DOHH2 (cell line): ENCODE measurements around the gene HSDL2.

Experiments
- H3F3A ChIP-seq: fragments of 200-600 bp; sonication (generic), shearing (Covaris generic); 2 replicates; pipeline ENCODE4 v1.6.0; 2016; ENCODE audit warnings: antibody characterized with exemption, mild to moderate bottlenecking; ENCODE audit not compliant: control insufficient read depth, insufficient read depth
- H3K27ac ChIP-seq: fragments of 200-600 bp; sonication (generic); 2 replicates; pipeline ENCODE4 v1.5.1; 2014; ENCODE audit warnings: low read depth, mild to moderate bottlenecking, low read length, moderate library complexity
- H3K27me3 ChIP-seq: fragments of 200-600 bp; sonication (generic); 2 replicates; pipeline ENCODE4 v1.6.1; 2014; ENCODE audit warnings: mild to moderate bottlenecking, low read length, mixed read lengths; ENCODE audit not compliant: control insufficient read depth
- H3K36me3 ChIP-seq: fragments of 200-600 bp; sonication (generic); 2 replicates; pipeline ENCODE4 v1.6.1; 2014; ENCODE audit warnings: mild to moderate bottlenecking, low read length, moderate library complexity, mixed read lengths; ENCODE audit not compliant: control insufficient read depth
- H3K4me1 ChIP-seq: fragments of 200-600 bp; sonication (generic); 2 replicates; pipeline ENCODE4 v1.6.1; 2014; ENCODE audit warnings: mild to moderate bottlenecking, low read length, mixed read lengths; ENCODE audit not compliant: control insufficient read depth
- H3K4me2 ChIP-seq: fragments of 200-600 bp; sonication (generic); 2 replicates; pipeline ENCODE4 v1.6.0; 2014; ENCODE audit warnings: mild to moderate bottlenecking, low read length, moderate library complexity
- H3K4me3 ChIP-seq: fragments of 200-600 bp; sonication (generic); 2 replicates; pipeline ENCODE4 v1.5.1; 2014; ENCODE audit warnings: mild to moderate bottlenecking, low read length, mixed read lengths
- H3K79me2 ChIP-seq: fragments of 200-600 bp; sonication (generic); 2 replicates; pipeline ENCODE4 v1.6.1; 2014; ENCODE audit warnings: mild to moderate bottlenecking, low read length, mixed read lengths; ENCODE audit not compliant: control insufficient read depth
- H3K9me2 ChIP-seq: fragments of 200-600 bp; sonication (generic); replicated peaks from 2 replicates; pipeline ENCODE4 v1.6.1; 2014; ENCODE audit warnings: mild to moderate bottlenecking, low read length, mixed read lengths; ENCODE audit not compliant: control insufficient read depth
- H3K9me3 ChIP-seq: fragments of 200-600 bp; sonication (generic); 2 replicates; pipeline ENCODE4 v1.6.1; 2014; ENCODE audit warnings: antibody characterized with exemption, low read length, mixed read lengths; ENCODE audit not compliant: control insufficient read depth, insufficient read depth
- H4K20me1 ChIP-seq: fragments of 200-600 bp; sonication (generic); 2 replicates; pipeline ENCODE4 v1.6.0; 2014; ENCODE audit warnings: low read depth, mild to moderate bottlenecking, antibody characterized with exemption, low read length, moderate library complexity; ENCODE audit not compliant: control insufficient read depth, insufficient read depth
- CTCF ChIP-seq: fragments of 200-600 bp; sonication (generic); IDR thresholded peaks from one replicate; pipeline ENCODE4 v1.5.1; 2014; ENCODE audit warnings: antibody characterized with exemption, mild to moderate bottlenecking, low read depth, low read length; ENCODE audit not compliant: poor library complexity, severe bottlenecking
- EZH2phosphoT487 ChIP-seq: fragments of 200-600 bp; sonication (generic); IDR thresholded peaks from 2 replicates; pipeline ENCODE4 v1.6.1; 2017; ENCODE audit warnings: borderline replicate concordance, mild to moderate bottlenecking, antibody characterized with exemption, low read length, moderate library complexity, mixed read lengths

Gene HSDL2

GRCh38 chr9:112430006-112430522 is 50.2 kb downstream of the HSDL2 start:
- no peaks in the 10 kb centered on the region for H3K4me1 ChIP-seq
- TF ChIP-seq EZH2phosphoT487 (no peak), CTCF (no peak)
- no peaks in the 10 kb centered on the region for H3K9me2 ChIP-seq
- no peak overlapping the region for H3K4me2 ChIP-seq
- no peaks in the 10 kb centered on the region for H3K9me3 ChIP-seq
- H4K20me1 ChIP-seq = no peaks in the 10 kb centered on the region
- no peaks in the 10 kb centered on the region for H3K79me2 ChIP-seq
- H3K36me3 ChIP-seq = no peaks in the 10 kb centered on the region
- H3K4me3 ChIP-seq = no peak overlapping the region
- H3F3A ChIP-seq = no peaks in the 10 kb centered on the region
- no peak overlapping the region for H3K27ac ChIP-seq
- H3K27me3 ChIP-seq = no peaks in the 10 kb centered on the region

- Histone ChIP-seq H3K9me2 (no peaks in the 10 kb centered on the region), H4K20me1 (no peaks in the 10 kb centered on the region), H3K27ac (no peak overlapping the region), H3K9me3 (no peaks in the 10 kb centered on the region), H3K36me3 (no peaks in the 10 kb centered on the region), H3F3A (no peaks in the 10 kb centered on the region), H3K79me2 (no peaks in the 10 kb centered on the region), H3K4me2 (no peak overlapping the region), H3K4me3 (no peak overlapping the region), H3K4me1 (no peaks in the 10 kb centered on the region), H3K27me3 (no peaks in the 10 kb centered on the region)
- TF ChIP-seq CTCF (no peak), EZH2phosphoT487 (no peak)
These were observed 53.8 kb downstream of the HSDL2 start for GRCh38 chr9:112433499-112434392.

- Histone ChIP-seq H3K27ac (no peak overlapping the region), H3K4me1 (no peaks in the 10 kb centered on the region), H3K79me2 (no peaks in the 10 kb centered on the region), H3F3A (no peaks in the 10 kb centered on the region), H3K4me2 (no peak overlapping the region), H3K9me2 (no peaks in the 10 kb centered on the region), H3K36me3 (no peaks in the 10 kb centered on the region), H3K27me3 (no peaks in the 10 kb centered on the region), H3K9me3 (no peaks in the 10 kb centered on the region), H3K4me3 (no peak overlapping the region), H4K20me1 (no peaks in the 10 kb centered on the region)
- TF ChIP-seq EZH2phosphoT487 (no peak), CTCF (no peak)
These were observed 54.6 kb downstream of the HSDL2 start for GRCh38 chr9:112434487-112434886.
